Measurements from ENCODE around the gene TRIM46.

- TF ChIP-seq CTCF (IDR thresholded peaks at IDR 0.05) = no peak
- TF ChIP-seq ZFX (IDR thresholded peaks at IDR 0.05; ENCODE audit: borderline replicate concordance) = no peak
Observed at GRCh38 chr1:155125511-155125945, 48.1 kb upstream of the TRIM46 start.
